DMS53 (cell line): ENCODE results near the gene TMTC3.
"Not testable (repeated sequence)": the region's sequence is repeated elsewhere in the genome, so short reads cannot be mapped to it uniquely, and the experiment has no call there.

Experiments
- DNase-seq: peaks from one replicate; lab custom pipeline; 2025; lab: John Stamatoyannopoulos, UW

TMTC3 gene

DNA sequence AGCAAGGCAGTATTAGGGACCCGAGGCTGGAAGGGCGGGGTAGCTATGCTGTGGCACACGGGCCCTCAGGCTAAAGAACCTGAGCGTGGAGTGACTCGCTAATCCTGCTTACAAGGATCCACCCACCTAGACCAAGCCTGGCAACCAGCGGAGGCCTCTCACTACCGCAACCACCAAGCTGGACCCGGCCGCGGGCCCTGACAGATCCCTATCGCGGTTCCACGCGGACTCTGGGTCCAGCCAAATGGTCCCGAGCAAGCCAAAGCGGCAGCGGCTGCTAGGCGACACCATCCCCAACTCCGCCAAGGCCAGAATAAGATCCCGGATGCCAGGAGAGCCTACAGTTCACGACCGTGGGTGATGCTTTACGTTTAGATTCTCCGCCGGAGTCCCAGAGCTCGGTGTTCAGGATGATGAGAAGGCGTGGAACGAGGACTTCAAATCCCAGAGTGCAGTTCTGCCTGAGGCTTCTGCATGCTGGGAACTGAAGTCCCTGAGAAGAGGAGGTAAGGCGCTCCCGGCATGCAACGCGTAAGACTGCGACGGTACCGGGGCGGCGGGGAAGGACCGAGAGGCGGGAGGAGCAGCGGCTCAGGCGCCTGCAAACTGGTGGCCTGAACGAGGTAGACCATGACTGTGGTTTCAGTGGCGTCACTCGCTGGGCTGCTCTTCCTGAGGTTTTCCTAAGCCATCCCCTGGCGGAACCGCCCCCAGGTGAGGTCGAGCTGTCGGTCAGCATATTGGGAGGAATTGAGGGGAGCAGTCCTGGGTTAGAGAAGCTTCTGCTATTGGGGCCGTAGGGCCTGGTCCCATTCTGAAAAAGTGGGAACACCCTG is at the start of gene TMTC3, which contains the start of gene CEP290:
TSS of gene TMTC3 (plus strand) at position 534 of the 836 bp plus-strand sequence. CDS start 6,009 bp downstream, outside the sequence.
TSS of gene CEP290 (minus strand) at position 315 of the 836 bp plus-strand sequence. CDS start 781 bp downstream, outside the sequence.
- peak; percentile 100 for DNase-seq

DNA sequence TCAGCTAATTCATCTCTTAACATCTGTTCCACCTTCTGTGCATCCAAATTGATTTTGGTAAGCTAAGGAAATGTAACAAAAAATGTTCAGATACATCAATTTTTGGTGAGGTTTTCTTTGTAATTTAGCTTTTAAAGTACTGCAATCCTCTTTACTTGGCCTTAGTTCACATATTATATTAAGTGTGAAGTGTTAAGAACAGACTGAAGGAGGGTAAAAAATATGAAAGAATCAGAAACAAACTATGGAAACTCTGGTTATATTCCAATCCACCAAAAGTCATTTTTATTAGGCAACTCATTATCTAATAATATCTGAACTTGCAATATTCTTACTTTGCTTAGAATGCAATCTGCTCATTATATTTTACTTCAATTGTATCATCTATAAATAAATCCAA is 49.3 kb upstream of the TMTC3 start:
- no peak for DNase-seq

DNA sequence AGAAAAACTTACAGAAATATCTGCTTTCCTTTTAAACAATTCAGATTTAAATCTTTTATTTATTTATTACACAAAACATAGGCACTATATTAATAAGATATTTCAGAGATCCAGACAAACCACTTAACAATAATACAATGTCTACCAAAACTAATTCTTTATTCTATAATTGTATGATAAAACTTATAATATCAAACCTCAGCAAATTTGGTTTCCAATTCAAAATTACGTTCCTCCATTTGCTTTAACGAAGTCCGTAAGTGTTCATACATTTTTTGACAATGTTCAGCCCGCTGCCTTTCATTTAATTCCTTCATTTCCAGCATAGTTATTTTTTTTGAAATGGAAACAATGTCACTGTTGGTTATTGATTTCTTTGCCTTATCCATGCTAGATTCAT is 48.5 kb upstream of the TMTC3 start:
- DNase-seq, result no peak

DNA sequence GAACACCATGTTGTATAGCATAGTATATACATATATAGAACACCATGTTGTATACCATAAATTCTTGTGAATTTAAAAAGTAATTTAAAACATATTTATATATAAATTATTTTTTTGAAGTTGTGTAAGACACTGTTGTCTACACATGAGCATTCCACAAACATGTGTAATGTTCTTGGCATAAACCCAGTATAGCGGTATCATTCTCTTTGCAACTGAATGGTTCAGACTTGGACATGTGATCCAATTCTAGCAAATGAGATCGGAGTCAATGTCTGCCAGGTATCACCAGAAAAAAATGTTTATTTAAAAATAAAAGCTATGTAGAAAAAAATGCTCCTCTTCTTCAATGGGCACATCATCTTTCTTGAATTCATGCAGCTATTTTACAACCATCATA is 34.1 kb upstream of the TMTC3 start:
- DNase-seq, result no peak

DNA sequence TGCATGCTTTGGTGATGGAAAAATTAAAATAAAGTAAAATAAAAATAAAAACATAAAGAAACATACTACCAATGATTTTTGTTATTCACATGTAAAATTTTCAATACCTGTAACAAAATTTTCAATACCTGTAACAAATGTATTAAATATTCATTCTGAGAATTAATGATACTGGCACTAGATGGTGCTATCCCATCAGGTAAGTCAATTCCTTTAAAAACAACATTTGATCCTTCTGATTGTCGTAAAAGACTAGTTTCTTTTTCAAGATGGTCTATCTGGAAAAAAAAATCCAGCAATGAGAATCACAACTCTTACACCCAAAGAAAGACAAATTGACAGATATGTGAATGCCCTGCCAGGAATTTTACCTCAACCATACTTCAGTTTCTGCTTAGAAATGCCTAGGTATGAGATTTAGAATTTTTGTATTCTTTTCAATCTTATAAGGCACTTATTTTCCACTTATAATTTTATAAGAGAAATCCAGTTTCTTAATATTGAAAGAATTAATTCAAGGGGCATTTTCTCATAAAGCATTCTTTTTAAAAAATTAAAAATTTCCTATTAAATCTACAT is 30.9 kb upstream of the TMTC3 start:
- DNase-seq, result peak; percentile 85

DNA sequence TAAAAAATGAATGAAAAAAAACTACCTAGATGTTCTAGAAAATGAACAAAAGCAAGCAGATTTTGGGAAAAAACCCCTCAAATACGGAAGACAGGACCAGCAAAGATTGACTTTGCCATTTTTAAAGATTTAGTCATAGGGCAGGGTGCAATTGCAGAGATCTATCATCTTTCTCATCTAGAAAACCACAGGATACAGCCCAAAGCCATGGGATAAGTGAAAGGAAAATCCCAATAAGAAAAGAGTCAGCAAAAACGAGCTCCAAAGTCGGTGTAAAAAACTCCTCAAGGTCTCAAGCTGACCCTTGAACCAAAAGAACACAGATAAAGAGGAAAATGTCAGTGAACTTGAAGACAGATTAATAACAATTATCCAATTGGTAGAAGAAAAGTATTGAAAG is 28.2 kb upstream of the TMTC3 start:
- DNase-seq, result no peak

DNA sequence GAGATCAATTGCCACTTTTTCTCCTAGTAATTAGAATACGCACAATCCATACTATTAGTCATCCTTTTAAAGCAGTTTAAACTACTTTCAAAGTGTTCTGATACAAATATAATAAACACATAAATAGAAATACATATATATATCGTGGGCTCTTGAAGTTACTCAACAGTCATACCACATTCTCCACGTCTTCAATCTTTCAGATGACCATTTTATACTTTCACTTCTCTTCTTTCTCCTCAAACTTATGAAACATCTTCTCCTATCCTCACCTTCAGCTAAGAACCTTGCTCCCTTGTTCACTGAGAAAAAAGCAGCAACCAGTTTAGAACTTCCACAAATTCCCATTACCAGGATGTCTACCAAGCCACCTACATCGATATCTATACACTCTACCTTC is 19.4 kb upstream of the TMTC3 start:
- DNase-seq, result no peak

DNA sequence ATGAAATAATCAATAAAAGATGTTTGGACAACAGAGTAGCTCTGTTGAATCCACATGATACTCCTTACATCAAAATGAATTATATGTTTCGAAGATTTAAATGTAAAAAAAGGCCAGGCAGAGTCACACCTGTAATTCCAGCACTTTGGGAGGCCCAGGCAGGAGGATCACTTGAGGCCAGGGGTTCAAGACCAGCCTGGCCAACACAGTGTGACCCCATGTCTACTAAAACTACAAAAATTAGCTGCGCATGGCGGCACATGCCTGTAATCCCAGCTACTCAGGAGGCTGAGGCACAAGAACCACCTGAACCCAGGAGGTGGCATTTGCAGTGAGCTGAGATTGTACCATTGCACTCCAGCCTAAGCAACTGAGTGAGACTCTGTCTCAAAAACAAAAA is 15.0 kb upstream of the TMTC3 start:
- no peak for DNase-seq

DNA sequence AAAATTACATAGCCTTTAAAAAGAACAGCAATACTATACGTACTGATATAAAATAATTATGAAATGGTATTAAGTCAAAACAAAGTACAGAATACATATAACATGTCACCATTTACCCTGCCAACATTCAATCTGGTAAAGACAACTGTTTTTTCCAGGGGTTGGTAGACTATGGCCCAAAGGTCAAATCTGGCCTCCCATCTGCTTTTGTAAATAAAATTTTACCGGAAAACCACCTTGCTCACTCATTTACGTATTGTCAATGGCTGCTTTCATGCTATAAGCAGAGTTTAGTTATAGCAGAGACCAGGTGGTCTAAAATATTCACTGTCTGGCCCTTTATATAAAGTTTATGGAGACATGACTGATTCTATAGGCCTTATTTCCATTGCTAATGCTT is 14.3 kb upstream of the TMTC3 start:
- DNase-seq, result no peak

DNA sequence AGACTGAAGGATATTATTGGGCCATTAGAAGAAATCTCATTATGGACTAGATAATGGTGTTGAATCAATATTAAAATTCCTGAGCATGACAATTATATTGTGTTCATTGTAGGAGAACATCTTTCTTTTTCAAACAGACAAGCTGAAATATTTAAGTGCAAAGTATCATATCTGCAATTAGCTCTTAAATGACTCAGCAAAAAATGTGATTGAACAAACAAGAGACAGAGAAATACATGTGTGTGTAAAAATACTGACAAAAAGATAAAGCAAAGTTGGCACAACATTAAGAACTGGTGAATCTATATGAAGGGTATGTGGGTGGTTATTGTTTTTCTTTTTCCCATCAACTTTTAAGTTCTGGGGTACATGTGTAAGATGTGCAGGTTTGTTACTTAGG is 9.7 kb upstream of the TMTC3 start:
- DNase-seq, result peak; percentile 28

DNA sequence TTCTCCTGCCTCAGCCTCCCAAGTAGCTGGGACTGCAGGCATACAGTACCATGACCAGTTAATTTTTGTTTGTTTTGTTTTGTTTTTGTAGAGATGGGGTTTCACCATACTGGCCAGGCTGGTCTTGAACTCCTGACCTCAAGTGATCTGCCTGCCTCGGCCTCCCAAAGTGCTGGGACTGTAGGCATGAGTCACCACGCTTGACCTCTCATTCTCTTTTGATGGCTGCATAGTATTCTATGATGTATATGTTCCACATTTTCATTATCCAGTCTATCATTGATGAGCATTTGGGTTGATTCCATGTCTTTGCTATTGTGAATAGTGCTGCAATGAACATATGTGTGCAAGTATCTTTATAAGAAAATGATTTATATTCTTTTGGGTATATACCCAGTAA is 8.9 kb upstream of the TMTC3 start:
- DNase-seq, result not testable (repeated sequence)

DNA sequence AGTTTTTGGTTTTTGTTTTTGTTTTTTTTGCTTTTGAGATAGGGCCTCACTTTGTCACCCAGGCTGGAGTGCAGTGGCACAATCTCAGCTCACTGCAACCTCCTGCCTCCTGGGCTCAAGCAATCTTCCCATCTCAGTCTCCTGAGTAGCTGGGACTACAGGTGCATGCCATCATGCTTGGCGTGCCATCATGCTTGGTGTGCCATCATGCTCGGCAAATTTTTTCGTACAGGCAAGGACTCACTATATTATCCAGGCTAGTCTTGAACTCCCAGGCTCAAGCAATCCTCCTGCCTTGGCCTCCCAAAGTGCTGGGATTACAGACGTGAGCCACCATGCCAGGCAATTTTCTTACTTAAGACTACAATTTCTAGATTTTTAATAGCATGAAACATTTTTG is 2.4 kb upstream of the TMTC3 start:
- not testable (repeated sequence) for DNase-seq

DNA sequence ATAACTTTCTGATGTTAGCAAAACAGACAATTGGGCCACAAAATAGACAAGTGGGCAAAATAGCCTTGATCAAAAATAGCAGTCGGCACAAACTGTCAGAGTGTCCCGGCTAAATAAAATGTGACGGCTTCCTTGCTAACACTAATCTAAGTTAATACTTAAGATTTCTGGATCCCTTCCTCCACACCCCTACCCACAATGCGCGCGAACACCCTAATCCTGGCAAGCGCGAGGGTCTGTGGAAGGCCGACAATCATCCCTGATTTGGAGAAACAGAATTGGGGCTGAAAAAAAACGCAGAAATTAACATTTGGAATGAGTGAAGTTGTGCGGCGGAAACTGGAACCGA is 708 bp upstream of the TMTC3 start:
- DNase-seq, result no peak

DNA sequence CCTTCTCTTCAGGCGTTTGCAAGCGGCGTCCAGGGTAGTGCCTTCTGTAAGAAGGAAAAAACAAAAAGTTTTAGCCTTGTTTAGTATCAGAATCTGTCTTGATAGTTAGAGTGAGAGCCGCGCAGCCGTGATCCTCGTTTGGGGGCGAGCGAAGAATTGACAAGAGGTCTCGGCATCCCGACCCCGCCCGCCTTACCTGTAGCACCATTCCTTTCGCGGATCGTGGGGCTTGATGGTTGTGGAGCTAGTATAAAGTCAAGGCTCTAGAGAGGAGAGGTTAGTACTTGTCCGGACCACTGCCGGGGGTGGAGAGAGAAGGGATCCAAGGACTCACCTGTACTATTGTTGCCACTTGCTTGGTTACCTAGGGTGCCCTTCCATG is 494 bp downstream of the TMTC3 start:
- peak; percentile 71 for DNase-seq

DNA sequence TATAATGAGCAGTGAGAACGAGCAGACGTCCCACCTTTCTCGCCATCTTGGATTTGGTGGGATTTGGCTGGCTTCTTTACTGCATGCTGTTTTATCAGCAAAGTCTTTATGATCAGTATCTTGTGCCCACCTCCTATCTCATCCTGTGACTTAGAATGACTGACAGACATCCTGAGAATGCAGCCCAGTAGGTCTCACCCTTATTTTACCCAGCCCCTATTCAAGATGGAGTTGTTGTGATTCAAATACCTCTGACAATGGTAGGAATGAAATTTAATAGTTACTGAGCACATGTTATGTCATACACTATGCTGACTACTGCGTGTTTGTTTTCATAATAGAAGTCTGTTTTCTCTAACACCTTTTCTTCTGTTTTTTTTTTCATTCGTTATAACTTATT is 1.9 kb downstream of the TMTC3 start:
- no peak for DNase-seq

DNA sequence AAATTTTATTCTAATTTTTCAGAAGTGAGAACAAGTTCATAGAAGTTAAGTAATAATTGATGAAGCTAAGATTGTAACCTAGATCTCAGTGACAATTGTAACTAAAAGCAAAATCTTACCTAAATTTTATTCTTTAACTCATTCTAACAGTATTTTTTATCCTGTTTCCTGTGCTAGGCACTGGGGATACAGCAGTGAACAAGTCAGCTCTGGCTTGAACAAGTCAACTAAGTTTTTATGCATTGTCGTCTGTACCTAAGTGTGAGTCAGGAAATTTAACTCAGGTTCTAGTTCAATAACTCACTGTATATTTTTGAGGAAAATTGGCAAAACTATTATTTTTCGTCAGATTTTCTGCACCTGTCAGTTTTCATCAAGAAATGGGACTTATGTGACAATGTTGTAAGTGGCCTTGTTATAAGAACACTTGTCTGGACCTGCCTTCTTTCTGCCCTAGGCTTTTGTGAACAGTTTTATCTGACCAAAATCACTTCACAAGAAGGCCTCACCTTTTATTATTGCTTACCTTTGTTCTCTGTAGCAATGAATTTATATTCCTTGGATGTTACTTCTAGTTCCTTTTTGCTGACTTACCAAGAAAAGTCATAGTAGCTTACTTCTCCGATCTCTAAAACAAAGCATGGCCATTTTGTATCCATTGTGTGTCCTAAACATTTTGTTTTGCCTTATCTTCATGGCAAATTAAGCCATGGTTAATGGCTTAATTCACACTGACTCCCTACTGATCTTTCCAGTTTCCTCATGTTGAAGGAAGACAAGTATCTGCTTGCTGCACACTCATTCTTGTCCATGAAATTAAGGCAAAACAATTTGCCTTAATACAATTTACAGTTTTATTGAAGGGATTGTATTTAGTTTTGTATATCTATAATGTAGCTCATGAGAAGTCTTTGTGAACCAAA is 2.7 kb downstream of the TMTC3 start:
- no peak for DNase-seq

DNA sequence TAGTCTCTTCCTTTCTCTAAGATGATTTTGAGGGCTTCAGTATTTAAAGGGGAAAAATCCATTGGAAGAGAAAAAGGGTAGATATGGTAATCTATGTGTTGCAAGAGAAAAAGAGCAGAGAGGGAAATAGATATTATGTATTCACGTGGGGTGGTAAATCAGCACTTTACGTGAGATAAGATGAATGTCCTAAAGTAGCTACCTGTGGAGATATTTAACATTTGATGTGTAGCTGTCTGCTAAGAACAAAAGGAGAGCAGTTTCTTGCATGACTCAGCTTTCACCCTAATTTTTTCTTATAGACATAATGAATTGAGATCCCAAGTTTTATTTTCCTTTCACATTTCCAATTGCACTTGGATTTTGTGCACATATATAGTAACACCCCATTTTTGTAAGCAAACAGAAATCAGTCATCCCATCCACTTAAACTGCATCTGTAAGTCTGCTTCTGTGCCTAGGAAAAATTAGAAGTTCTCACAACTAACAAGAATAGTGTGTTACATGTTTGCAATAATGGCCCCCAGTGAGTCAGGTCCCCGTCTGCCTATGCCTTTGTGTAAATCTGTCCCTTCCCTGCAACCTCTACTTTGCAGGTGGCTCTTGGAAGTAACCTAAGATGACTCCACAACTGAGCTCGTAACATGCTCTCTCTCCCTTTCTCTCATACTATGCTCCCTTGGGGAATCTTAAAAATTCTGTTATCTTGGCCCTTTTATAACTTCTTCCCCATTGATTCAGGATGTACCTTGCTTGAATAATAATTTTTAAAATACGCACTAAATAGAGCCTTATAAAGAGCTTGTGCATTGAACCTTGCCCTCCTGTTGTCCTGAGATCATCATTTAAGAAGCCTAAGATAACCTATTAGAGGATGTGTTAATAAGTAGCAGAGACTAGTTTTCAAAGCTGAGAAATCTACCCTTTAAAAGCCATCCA is 3.7 kb downstream of the TMTC3 start:
- no peak for DNase-seq

DNA sequence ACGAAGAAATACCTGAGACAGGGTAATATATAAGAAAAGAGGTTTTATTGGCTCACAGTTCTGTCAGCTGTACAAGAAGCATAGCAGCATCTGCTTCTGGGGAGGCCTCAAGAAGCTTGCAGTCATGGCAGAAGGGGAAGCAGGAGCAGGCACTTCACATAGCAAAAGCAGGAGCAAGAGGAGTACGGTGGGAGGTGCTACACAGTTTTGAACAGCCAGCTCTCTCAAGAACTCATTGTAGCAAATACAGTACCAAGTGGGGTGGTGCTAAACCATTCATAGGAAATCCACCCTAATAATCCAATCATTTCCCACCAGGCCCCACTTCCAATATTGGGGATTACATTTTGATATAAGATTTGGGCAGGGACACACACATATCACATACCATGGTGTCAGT is 8.0 kb downstream of the TMTC3 start:
- no peak for DNase-seq

DNA sequence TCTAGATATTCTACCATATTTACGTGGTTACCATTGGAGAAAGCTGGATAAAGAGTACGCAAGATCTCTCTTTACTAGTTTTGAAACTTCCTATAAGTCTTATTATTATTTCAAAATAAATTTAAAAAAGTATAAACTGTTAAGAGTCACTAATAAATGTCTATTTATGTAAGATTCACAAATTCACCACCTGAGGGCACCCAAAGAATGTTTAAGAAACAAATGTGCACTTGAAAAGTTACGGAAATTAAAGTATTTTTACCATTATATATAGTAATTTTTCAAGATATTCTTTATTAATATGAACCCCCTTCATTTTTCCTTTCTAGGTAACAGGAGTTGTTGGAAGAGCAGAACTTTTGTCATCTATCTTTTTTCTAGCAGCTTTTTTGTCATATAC is 11.9 kb downstream of the TMTC3 start:
- DNase-seq, result peak; percentile 60

DNA sequence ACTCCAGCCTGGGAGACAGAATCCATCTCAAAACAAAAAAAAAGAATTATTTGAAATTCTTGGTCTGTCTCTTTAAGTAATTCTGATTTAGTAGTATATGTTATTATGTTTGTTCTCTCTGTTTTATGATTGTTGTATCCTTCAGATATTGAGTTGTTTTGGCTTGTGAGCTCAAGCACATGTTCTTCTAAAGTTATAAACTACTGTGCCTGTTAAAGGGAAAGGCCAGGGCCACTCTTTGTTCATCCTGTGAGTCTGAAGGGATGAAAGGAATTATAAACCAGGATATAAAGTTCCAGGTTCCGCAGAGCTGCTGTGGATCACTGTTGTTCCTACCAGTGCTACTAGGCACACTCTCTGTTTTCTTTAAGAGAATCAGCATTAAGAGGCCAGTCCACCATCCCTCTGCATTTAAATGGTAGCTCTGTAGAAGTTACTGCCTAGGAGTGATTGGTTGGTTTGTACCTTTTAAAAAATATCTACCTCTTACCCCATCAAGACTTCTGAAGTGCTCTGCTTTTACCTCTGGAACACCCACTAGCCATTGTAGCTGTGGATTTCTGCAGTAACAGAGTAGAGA is 14.1 kb downstream of the TMTC3 start:
- DNase-seq, result no peak

DNA sequence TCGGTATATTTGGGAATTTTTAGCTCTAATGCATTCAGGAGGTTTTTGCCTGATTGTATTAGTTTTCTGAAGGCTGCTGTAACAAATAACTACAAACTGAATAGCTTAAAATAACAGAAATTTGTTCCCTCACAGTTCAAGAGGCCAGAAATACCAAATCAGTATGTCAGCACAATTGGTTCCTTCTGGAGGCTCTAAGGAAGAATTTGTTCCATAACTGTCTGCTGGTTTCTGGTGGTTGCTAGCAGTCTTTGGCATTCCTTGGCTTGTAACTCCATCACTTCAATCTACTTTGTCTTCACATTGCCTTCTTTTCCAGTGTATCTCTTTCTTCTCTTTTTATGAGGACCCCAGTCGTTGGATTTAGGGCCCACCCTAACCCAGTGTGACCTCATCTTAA is 21.3 kb downstream of the TMTC3 start:
- DNase-seq, result no peak
